Upper lobe of right lung (tissue), 1 donor: Measurements from ENCODE around the gene ARSH. TPM values are rescaled to one million over a fixed set of nuclear protein-coding genes. Genes with fewer than 3 reads are reported as not detected.
"Not testable (repeated sequence)": the region's sequence is repeated elsewhere in the genome, so short reads cannot be mapped to it uniquely, and the experiment has no call there.

Experiments
- ATAC-seq: fragments of 200-7000 bp; cut with Tn5 transposase; one replicate; pipeline ENCODE4 v1.9.1; 2020; ENCODE audit warnings: mild to moderate bottlenecking, moderate library complexity
- DNase-seq: peaks from one replicate; pipeline ENCODE4 v3.0.0-alpha.2; 2020
- H3K27ac ChIP-seq: fragments of 200-600 bp; one replicate; pipeline ENCODE4 v1.8.0; 2022
- H3K27me3 ChIP-seq: fragments of 200-600 bp; one replicate; pipeline ENCODE4 v1.8.0; 2022; ENCODE audit warnings: mild to moderate bottlenecking
- H3K36me3 ChIP-seq: fragments of 200-600 bp; one replicate; pipeline ENCODE4 v1.8.0; 2022
- H3K4me1 ChIP-seq: fragments of 200-600 bp; one replicate; pipeline ENCODE4 v1.8.0; 2022
- H3K4me3 ChIP-seq: fragments of 200-600 bp; one replicate; pipeline ENCODE4 v1.8.0; 2022; ENCODE audit warnings: mild to moderate bottlenecking
- H3K9me3 ChIP-seq: fragments of 200-600 bp; one replicate; pipeline ENCODE4 v1.8.0; 2022
- intact Hi-C: fragments of 100-400 bp; cut with DNase I; formaldehyde crosslinking; loops from one replicate; pipeline ENCODE4 v1.11.0; 2022
- long read RNA-seq: library from polyadenylated mRNA; unstranded; transcript quantifications from one replicate; pipeline ENCODE4 v2.0.0, GENCODE V29; 2021
- total RNA-seq: library from RNA; stranded (reverse); fragmentation: NEBNext Ultra II Directional; extraction: Animal tissue kit (Norgen Biotek cat#: 25700); gene quantifications from one replicate; pipeline ENCODE4 v1.2.1, GENCODE V29; 2021
- TF ChIP-seq, protein P1 (sequence below): fragments of 200-600 bp; IDR thresholded peaks from one replicate; pipeline ENCODE4 v1.8.0; 2022; ENCODE audit warnings: antibody characterized with exemption
- donor health status: DM: no; HTN: yes; CAD: no; lungs with severe emphysema.

ARSH gene, protein sequence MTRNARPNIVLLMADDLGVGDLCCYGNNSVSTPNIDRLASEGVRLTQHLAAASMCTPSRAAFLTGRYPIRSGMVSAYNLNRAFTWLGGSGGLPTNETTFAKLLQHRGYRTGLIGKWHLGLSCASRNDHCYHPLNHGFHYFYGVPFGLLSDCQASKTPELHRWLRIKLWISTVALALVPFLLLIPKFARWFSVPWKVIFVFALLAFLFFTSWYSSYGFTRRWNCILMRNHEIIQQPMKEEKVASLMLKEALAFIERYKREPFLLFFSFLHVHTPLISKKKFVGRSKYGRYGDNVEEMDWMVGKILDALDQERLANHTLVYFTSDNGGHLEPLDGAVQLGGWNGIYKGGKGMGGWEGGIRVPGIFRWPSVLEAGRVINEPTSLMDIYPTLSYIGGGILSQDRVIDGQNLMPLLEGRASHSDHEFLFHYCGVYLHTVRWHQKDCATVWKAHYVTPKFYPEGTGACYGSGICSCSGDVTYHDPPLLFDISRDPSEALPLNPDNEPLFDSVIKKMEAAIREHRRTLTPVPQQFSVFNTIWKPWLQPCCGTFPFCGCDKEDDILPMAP
- not detected for total RNA-seq
- long read RNA-seq = 0 reads

DNA sequence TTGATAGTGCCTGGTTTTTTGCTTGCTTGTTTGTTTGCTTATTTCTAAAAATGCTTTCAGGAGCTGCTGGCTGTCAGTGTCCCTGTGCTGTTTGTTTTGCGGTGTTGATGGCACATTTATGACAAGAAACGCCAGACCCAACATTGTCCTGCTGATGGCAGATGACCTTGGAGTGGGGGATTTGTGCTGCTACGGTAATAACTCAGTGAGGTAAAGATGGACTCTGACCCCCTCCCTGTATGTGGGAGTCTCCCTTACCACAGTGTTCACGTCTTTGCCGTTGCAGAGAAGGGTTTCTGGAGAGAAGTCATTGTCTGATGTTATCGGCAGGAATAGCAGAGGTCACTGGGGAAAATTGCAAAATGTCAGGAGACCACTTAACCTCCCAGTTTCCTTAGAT is at the start of gene ARSH:
ARSH (plus strand) TSS at position 52 of the 400 bp plus-strand sequence; CDS start at position 119, 67 bp downstream.
- ATAC-seq (no peak), DNase-seq (no peak)
- Histone ChIP-seq H3K27me3 (no peaks in the 10 kb centered on the region), H3K36me3 (no peaks in the 10 kb centered on the region), H3K4me1 (no peaks in the 10 kb centered on the region), H3K27ac (no peak within 1 kb of the TSS), H3K9me3 (no peaks in the 10 kb centered on the region), H3K4me3 (no peak within 1 kb of the TSS)
- intact Hi-C loops = no loop called here
- TF ChIP-seq, protein P1, sequence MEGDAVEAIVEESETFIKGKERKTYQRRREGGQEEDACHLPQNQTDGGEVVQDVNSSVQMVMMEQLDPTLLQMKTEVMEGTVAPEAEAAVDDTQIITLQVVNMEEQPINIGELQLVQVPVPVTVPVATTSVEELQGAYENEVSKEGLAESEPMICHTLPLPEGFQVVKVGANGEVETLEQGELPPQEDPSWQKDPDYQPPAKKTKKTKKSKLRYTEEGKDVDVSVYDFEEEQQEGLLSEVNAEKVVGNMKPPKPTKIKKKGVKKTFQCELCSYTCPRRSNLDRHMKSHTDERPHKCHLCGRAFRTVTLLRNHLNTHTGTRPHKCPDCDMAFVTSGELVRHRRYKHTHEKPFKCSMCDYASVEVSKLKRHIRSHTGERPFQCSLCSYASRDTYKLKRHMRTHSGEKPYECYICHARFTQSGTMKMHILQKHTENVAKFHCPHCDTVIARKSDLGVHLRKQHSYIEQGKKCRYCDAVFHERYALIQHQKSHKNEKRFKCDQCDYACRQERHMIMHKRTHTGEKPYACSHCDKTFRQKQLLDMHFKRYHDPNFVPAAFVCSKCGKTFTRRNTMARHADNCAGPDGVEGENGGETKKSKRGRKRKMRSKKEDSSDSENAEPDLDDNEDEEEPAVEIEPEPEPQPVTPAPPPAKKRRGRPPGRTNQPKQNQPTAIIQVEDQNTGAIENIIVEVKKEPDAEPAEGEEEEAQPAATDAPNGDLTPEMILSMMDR = no peak

DNA sequence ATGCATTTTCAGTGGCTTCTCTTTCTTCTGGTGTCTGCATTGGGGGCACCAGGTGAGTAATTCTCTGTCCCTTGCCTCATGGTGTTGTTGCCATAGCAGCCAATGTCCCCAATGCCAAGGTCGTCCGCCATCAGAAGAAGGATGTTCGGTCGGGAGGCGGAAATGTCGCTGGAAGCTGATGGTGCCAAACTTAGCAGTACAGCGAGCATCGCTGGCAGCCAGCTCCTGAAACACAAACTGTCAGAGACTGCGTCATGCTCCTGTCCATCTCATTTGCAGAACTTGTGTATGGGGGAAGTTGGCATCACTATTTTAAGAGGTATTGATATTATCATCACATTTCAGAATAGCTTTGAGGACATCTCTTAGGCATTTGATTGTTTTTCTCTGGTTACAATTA is 48.1 kb upstream of the ARSH start:
- intact Hi-C loops = no loop called here
- ATAC-seq = no peak
- Histone ChIP-seq H3K27ac (no peak overlapping the region), H3K27me3 (no peaks in the 10 kb centered on the region), H3K9me3 (no peaks in the 10 kb centered on the region), H3K4me1 (no peaks in the 10 kb centered on the region), H3K36me3 (no peaks in the 10 kb centered on the region), H3K4me3 (no peak overlapping the region)
- no peak for DNase-seq
- TF ChIP-seq, protein P1 = no peak

DNA sequence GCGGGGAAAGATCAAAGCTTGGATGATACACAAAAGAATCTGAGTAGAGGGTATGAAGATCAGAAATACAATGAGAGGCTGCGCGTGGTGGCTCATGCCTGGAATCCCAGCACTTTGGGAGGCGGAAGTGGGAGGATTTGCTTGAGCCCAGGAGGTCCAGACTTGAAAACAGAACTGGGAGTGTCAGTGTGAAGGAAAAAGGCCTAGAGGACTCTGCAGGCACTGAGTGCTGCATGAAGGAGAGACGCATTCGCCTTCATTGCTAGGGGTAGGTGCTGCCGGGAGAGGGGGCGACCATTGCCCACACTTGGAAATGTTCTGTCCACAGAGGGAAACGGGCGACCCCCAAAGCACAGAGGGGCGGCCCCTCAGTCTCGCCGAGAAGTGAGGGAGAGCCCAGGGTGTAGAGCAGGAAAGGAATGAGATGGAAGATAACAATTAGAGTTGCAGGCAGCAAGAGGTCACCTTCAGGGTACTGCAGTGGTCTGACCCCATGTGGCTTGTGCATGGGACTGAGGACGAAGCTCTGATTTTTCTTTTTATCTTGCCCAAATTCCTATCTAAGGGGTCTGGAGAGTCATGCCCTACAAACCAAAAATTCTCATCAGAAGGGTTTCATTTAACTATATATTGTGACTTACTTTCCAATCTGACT is 45.4 kb upstream of the ARSH start:
- TF ChIP-seq, protein P1 = no peak
- Histone ChIP-seq H3K36me3 (no peaks in the 10 kb centered on the region), H3K27me3 (no peaks in the 10 kb centered on the region), H3K9me3 (no peaks in the 10 kb centered on the region), H3K4me1 (no peaks in the 10 kb centered on the region), H3K27ac (no peak overlapping the region), H3K4me3 (no peak overlapping the region)
- DNase-seq = no peak
- intact Hi-C loops = no loop called here
- ATAC-seq = no peak

DNA sequence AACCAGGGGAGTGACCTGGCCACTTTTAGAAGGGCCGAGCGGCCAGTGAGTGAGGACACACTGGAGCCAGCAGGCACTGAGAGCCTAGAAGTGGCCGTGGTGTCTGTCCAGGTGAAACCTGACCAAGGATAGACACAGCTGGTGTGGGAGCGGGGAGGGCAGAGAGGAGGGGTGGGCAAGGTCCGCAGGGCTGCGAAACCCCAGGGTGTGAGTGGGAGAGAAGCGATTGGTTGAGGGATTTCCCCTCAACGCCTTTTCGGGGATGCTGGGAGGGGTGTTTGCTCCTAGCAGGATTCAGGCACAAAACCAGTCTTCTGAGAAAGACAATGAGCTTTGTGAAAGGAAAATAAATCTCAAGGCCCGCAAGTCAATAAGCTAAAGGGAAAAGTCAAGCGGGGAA is 44.0 kb upstream of the ARSH start:
- DNase-seq (no peak), ATAC-seq (no peak)
- no peak overlapping the region for H3K4me3 ChIP-seq
- H3K36me3 ChIP-seq = no peaks in the 10 kb centered on the region
- intact Hi-C loops = no loop called here
- H3K27ac ChIP-seq = no peak overlapping the region
- TF ChIP-seq, protein P1 = no peak
- no peaks in the 10 kb centered on the region for H3K27me3 ChIP-seq
- no peaks in the 10 kb centered on the region for H3K4me1 ChIP-seq
- H3K9me3 ChIP-seq = no peaks in the 10 kb centered on the region

DNA sequence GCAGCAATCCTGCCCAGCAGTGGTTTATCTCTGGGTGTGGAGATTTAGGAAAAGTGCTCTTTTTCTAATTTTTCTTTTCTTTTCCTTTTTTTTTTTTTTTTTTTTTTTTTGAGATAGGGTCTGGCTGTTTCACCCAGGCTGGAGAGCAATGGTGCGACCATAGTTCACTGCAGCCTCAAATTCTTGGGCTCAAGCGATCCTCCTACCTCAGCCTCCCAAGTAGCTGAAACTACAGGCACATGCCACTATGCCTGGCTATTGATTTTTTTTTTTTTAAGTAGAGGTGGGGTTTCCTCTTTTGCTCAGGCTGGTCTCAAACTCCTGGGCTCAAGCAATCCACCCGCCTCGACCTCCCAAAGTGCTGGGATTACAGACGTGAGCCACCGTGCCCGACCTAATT is 42.9 kb upstream of the ARSH start:
- intact Hi-C loops, H3K36me3 ChIP-seq, H3K27ac ChIP-seq, H3K27me3 ChIP-seq, H3K4me1 ChIP-seq, DNase-seq, H3K9me3 ChIP-seq, H3K4me3 ChIP-seq, ATAC-seq: not testable (repeated sequence)

DNA sequence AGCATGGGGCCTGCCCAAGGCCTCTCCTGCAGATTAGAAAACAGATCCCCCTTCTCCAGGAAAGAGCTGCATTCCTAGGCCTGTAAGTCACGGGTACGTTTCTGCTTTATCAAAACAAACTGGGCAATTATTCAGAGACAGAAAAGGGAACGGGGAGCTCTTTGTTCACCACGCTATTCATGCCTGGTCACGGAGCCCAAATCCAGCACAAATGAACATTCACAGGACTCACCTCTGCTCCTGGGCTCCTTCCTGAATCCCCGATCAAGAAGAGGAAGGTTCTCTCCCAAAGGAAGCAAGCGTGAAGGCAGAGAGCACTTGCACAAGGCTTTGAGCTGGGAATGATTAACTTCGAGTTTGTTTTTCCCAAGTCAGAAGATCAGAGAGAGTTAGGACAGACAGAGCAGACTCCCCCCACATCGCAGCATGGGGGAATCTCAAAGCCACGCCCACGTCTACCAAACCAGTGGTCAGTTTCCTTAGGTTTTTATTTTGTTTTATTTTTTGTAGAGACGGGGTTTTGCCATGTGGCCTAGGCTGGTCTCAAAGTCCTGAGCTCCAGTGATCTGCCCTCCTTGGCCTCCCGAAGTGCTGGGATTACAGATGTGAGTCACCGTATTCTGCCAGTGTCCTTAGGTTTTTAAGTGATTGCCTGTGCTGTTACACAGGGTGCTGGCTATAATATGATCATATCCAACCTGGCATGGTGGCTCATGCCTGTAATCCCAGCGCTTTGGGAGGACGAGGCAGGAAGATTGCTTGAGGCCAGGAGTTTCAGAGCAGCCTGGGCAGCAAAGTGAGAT is 42.2 kb upstream of the ARSH start:
- H3K27me3 ChIP-seq, H3K4me3 ChIP-seq, H3K4me1 ChIP-seq, H3K36me3 ChIP-seq, DNase-seq, intact Hi-C loops, H3K9me3 ChIP-seq, H3K27ac ChIP-seq: not testable (repeated sequence)
- ATAC-seq = peak; percentile 49
